NCI-H146 (cell line): ENCODE data around the gene NTN4.
"Not testable (repeated sequence)": the region's sequence is repeated elsewhere in the genome, so short reads cannot be mapped to it uniquely, and the experiment has no call there.

Experiments used
- DNase-seq: peaks from one replicate; lab custom pipeline; 2025; lab: John Stamatoyannopoulos, UW

NTN4 gene

DNA sequence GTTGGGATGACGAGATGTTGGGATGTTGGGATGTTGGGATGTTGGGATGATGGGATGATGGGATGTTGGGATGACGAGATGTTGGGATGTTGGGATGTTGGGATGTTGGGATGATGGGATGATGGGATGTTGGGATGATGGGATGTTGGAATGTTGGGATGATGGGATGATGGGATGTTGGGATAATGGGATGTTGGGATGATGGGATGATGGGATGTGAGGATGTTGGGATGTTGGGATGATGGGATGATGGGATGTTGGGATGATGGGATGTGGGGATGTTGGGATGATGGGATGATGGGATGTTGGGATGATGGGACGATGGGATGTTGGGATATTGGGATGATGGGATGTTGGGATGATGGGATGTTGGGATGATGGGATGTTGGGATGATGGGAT is 135.9 kb downstream of the NTN4 start:
- not testable (repeated sequence) for DNase-seq

DNA sequence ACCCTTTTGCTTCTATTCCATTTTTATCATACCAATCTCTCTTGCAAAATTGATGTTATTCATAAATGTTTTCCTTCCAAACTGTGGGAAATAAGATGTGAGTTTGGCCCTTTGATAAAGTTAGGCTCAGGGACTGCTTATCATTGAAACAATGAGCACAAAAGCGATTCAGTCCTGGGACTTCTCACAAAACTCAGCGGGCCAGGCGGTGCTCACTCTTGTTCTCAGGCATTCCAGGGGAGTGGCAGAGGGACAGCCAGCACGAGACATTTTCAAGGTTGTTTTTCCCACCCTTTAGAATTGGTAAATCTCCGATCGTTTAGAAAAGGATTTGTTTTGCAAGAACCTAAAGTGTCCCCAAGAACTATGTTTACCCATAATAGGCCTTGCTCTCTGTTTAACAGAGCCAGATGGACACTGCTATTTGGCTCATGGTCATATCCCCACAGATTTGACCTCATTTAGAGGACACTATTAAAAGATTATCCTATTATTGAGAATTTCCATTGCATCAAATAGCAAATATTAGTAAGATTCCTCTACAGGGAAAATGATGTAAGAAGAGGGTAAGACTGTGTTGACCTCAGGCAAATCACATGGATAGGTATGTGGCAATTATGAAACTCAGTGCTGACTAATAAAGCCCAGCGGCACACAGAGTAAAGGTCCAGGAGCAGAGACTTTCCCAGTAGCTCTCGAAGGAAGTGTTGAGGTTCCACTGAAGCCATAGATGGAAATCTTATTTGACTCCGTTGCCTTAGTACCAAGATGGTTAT is 136.6 kb downstream of the NTN4 start:
- DNase-seq = no peak

DNA sequence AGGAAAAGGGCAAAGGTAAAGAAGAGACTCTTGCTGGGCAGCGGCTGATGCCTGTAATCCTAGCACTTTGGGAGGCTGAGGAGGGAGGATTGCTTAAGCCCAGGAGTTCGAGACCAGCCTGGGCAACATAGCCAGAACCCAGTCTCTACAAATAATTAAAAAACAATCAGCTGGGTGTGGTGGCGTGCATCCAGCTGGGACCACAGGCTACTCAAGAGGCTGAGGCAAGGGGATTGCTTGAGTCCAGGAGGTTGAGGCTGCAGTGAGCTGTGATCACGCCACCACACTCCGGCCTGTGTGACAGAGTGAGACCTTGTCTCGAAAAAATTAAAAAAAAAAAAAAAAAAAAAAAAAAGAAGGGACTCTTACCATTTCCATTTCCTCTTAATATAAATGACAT is 138.9 kb downstream of the NTN4 start:
- no peak for DNase-seq

DNA sequence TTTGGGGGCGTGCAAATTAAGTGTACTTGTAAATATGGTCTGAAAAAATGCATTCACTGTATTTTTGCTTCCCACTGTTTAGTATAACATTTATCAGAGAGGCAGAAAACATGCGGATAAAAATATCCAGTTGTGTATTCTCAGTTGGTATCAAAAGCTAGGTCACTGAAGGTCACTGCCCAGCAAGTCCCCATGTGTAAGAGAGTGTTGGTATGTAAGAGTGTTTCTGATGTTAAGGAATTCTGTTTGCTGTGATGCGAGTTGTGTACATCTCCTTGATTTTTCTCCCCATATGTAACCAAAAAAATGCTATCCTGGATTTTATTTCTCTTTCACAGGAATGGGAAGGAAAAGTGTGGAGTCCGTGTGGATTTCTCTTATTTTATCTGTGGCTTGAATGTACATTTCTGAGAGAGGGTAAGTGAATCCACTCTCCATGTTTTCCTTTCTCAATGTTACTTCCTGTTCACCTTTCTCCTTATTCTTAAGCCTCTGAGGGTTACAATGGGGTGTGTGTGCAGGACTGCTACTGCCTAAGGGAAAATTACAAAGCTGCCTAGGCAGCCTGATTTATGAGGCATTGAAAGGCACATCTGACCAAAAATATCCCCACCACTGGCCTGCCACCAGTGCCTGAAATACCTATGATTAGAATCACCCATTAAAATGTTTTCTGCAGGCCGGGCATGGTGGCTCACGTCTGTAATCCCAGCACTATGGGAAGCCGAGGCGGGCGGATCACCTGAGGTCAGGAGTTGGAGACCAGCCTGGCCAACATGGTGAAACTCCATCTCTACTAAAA is 141.4 kb downstream of the NTN4 start:
- DNase-seq = peak; percentile 7

DNA sequence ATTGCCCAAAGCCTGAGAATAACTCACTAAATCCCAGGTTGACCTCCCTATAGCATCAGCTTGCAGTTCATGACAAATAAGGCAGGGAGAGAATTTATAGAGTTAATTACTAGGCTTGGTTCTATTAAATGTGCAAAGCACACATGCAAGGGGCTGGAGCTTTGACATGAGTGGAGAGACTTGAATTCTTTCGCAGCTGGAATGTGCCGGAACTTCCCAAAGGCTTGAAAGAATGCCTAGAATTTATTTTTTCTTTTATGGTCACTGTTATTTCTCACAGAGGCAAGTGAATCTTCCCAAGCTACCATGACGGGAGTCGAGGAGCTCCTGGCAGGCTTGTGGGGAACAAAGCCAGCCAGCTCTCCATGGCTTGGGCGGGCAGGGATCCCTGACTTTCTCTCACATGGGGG is 143.8 kb downstream of the NTN4 start:
- DNase-seq = no peak

DNA sequence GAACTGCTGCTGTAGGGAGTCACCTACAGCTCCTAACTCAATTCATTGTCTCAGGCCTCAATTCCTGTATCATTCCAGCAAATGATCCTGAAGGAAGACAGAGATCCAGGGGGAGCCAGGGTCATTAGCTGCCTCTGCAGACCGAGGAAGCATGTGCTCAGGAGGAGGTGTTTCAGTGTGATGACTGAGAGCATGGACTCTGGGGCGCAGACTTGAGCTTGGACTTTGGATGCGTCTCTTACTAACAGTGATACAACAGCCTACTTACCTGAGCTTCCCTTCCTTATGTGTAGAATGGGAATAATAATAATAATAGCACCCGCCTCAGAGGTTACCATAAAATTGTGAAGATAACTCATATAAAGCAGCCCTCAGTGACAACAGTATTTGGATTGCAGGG is 147.3 kb downstream of the NTN4 start:
- no peak for DNase-seq

DNA sequence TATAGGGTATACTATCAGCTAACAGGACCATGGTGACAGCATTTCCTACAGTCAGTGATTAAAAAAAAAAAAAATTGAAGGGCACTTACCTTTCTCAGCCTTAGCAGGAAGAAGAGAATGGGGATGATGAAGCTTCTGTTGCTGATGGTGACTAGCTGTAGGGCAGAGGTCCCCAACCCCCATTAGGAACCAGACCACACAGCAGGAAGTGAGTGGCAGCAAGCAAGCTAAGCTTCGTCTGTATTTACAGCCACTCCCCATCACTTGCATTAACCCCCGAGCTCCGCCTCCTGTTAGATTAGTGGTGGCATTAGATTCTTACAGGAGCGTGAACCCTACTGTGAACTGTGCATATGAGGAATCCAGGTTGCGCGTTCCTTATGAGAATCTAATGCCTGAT is 148.0 kb downstream of the NTN4 start:
- DNase-seq = no peak

DNA sequence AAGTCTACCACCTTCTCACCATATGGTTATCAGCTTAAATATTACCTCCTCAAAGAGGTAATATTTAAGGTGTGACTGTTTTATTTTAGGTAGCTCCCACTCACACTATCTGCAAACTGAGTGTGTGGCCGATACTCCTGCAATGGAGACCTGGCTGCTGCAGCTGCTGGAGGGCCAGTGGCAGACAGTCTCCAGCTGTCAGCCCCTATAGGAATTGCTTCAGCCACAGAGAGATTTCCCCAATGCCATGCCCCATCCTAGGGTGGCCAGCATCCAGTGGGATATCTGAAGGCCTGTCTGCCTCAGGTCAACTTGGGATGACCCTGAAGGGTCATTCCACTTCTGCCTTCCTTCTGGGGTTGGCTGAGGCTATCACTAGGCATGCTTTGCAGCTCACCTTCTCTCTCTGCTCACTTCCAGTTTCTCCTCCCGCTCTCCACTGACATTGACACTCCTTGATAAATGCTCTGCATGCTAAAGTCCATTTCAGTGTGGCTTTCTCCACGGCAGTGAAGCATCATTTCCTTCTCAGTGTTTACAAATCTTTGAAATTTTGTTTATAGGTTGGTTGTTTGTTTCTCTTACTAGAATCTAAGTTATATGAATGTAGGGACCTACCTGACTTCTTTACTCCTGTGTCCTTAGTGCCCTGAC is 149.1 kb downstream of the NTN4 start:
- no peak for DNase-seq

DNA sequence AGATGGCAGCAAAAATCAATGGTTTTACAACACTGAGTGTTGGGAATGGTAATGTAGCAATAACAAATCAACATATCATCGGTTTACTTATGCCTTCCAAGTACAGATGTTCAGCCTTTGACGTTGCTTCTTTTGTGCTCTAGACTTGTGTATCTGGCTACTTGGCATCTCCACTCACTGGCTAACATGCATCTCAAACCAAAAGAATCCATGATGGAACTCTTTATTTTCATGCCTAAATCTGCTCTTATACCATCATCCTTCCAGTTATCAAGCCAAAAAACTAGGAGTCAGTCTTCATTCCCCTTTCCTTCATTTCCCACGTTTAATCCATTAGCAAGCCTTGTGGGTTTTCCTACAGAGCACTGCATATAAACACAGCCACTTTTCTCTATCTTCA is 150.0 kb downstream of the NTN4 start:
- no peak for DNase-seq

DNA sequence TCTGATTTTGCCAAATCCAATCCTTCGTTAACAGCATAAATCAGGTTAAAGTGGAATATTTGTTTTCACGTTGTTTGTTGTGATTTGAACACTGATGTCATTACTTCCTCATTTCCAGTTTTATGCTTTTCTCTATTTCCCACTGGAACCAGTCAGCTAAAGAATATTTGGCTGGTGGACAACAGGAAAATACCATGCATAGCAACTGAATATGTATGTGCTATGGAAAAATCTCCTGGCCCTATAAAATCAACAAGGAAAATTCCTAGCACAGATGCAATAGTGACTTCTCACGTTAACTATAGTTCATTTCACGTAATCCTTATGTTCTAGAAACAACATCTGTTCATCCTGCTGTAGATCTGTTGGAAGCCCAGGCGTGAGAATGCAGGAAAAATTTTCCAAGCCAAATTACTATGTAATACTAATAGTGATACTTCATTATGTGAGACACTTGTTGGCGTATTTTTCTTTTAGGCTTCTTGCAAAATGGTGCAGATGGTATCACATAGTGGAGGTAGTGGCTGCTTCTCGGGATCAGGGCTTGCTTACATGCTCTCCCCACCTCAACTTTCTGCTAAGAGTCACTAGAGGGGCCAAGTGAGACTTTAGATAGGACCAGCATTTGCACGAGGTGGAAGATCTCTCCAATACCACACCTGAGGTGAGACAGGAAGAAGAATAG is 153.0 kb downstream of the NTN4 start:
- DNase-seq = no peak

DNA sequence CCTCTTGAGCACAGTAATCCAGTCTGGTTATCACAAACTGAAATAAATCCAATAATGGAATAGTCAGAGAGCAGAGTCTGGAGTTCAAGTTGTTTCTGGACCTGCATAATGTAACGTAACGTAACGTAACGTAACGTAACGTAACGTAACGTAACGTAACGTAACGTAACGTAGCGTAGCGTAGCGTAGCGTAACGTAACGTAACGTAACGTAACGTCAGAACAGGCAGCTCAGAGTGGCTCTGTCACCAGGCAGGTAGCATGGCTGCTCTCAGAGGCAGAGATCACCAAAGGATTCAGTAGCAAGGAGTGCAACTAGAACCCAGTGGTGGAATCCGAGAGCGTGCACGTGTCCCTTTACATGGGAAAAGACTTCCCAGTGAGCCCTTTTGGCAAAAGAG is 153.6 kb downstream of the NTN4 start:
- no peak for DNase-seq

DNA sequence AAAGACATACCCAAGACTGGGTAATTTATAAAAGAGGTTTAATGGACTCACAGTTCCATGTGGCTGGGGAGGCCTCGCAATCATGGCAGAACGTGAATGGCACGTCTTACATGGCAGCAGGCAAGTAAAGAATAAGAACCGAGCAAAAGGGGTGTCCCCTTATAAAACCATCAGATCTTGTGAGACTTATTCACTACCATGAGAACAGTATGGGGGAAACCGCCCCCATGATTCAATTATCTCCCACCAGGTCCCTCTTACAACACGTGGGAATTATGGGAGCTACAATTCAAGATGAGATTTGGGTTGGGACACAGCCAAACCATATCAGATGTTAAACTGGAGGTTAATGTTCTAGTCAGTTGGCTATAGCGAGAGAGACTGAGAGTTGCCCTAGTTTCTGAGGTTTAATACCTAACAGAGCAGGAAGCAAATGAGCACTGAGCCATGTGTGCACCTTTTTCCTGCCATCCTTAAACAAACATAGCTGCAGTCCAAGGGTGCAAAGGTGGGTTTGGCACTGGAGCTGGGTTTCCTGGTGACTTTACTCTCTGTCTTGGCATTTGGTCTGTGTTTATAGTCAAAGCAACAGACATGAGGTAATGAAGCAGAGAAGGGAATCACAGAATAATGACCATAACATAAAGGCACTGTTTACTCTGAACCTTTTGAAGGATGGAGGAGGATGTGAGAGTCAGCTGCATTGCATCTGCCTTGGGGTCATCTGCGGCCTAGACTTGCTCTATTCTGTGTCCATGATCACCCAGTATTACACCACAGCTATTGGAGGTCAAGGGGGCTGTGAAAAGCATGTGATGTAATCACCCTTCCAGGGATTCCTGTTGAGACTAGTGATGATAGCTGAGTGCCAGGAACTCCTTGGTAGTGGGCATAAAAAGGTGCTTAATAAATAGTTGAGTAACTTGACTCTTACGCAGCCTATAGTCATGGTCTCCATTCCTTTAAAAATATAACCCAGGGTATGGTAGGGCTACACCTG is 155.6 kb downstream of the NTN4 start:
- no peak for DNase-seq

DNA sequence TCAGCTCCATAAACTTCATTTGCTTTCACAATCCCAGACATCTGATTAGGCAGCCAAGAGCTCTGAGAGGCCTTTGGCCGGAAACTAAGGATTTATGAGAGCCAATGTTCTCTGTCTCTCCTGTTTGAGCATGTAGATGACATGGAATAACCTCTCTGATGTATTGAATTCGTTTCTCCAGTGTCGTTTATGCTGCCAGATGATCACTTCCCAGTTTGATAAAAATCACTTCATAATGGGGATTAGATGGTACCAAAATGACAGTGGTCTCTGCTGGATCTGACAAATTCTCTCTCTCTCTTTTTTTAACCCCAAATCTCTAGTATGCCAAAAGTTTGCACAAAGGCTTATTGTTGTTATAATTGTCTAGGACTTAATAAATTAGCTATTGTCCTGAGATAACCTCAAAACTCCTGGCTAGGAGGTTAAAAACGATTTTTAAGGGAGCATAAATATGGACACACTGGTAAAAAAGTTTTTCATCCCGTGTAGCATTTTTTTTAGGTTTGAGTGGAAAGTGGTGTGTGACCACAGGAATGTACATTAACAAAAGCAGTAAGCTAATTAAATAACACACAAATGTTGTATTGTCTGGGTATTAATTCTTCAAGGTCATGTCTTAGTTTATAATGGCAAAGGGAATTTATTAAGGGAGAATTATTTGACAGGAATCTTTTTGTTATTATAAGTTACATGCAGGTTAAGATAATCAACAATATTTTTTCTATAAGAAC is 156.7 kb downstream of the NTN4 start:
- DNase-seq = no peak

DNA sequence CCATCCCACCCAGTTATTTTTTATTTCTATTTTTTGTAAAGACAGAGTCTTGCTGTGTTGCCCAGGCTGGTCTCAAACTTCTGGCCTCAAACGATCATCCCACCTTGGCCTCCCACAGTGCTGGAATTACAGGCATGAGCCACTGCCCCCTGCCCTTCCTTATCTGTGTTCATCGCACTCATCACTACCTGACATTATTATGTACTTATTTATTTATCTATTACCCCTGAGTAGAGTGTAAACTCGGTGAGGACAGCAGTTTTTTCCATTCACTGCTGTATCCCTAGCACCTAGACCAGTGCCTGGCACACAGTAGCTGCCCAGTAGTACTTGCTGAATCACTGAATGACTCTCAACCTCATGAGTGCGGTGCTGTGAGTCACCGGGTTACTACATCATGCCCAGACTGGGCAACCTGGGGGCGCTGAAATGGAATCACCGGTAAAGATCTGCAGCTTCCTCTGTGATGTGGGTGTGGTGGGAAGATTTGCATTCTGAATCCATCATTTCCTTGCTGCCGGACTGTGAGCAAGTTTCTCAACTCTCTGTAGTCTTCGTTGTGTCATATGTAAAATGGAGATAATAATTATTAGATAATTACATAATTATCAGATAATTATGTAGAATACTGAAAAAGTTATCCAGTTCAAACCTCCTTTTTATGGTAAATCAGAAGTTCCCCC is 157.4 kb downstream of the NTN4 start:
- no peak for DNase-seq

DNA sequence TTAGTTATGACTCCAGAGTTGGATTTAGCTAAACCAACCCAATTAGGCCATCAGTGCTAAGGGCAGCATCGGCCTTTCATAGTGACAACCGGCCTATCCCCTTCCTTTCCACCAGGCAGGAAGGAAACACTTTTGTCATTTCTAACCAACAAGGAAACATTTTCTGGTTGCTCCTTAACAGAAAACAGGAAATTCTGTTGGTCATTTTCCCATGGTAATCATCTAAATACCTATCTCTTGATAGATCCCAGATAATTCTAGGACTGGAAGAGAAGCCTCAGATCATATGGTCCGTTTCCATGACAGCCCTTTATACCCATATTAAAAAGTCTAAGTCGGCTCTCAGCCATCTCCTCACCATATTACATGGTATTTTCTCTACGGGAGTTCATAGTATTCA is 160.1 kb downstream of the NTN4 start:
- DNase-seq = no peak

DNA sequence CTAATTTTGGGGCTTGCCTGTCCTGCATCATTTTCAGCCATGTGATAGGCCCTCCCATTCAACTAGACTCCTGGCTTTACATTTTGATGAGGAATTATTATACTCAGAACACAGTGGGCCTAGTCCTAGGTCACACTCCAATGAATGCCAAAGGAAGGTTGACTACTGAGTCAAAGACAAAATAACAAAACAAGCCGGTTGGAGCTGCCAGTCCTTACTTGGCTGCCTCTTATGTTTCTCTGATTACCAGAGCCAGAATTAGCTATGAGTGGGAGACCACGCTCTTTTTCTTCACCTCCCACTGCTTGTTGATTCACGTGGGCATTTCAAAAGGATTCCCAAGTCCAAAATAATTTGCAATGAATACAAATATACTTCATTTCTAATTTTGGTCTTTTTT is 161.2 kb downstream of the NTN4 start:
- DNase-seq = no peak

DNA sequence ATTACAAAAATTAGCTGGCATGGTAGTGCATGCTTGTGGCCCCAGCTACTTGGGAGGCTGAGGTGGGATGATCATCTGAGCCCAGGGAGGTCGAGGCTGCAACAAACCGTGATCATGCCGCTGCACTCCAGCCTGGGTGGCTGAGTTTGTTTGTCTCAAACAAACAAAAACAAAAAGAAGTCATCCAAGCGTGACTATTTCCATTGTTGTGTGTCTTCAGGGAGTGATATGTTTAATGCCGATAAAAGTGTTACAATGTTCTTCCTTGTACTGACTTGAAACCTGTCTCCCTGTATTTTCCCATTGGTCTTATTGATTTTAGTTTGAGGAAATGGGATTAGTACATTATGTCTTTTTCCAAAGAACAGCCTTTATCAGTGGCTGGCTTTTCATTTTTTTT is 163.7 kb downstream of the NTN4 start:
- DNase-seq = peak; percentile 36

DNA sequence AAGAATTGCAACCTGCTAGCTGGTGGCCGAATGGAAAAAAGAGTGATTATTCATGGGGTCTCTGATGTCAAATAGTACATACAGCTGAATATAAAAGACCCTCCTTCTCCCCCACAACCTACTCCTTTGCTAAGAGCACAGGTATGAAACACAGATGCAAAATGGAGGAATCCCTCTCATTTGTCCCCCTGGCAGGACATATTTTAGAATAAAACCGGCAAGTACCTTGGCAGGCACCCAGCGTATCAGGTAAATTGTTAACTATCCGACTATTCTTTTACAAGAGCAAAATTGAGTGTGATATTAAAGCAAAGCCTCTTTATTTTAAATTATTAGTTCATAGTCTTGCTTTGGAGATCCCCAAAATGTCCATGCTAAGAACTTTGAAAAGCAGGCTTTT is 165.6 kb downstream of the NTN4 start:
- no peak for DNase-seq

DNA sequence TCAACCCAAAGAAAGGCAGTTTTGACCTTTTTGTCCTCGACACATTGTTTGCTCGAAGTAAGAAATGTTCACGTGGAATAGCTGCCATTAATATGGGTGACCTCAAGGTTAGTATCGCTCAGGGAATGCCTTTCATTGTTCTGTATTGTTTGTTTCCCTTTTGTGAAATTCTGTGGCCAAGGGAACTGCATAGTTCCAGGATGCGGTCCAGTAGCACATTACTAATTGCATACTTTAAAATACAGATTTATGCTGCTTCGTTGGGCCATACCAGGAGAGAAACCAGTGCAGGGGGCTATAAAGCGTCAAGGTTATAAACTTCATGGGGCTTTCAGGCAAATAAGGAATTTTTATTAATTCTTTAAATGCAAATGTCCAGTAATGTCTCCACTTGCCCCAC is 166.0 kb downstream of the NTN4 start:
- peak; percentile 3 for DNase-seq
